Stimulated activated CD4-positive, alpha-beta T cell treated with anti-CD3 and anti-CD28 coated beads, Interleukin-1b, Interleukin-23, amount 100 ng/mL, for 24 hours (primary cell): ENCODE results near the gene AP2A2.
"Not testable (repeated sequence)": the region's sequence is repeated elsewhere in the genome, so short reads cannot be mapped to it uniquely, and the experiment has no call there.

Source experiments
- DNase-seq, 4 experiments: peaks; one replicate each; pipeline ENCODE4 v3.0.0-alpha.2; 2020; ENCODE audit warnings: low read depth in 4 of 4, low spot score in 1 of 4

The AP2A2 gene

GRCh38 chr11:1012740-1013630, 87.3 kb downstream of the AP2A2 start:
- DNase-seq: no peak

GRCh38 chr11:1013631-1013935, 87.9 kb downstream of the AP2A2 start:
- no peak for DNase-seq

GRCh38 chr11:1014276-1014675, 88.6 kb downstream of the AP2A2 start:
- no peak for DNase-seq

- no peak for DNase-seq
Measured at GRCh38 chr11:1015064-1015463, 89.4 kb downstream of the AP2A2 start.

- no peak for DNase-seq
Measured at GRCh38 chr11:1015826-1016545, 90.3 kb downstream of the AP2A2 start.

GRCh38 chr11:1016610-1017126, 91.0 kb downstream of the AP2A2 start:
- not testable (repeated sequence) for DNase-seq

GRCh38 chr11:1017269-1018005, 91.8 kb downstream of the AP2A2 start:
- no peak for DNase-seq

GRCh38 chr11:1018091-1018490, 92.4 kb downstream of the AP2A2 start:
- DNase-seq: no peak

GRCh38 chr11:1019321-1019910, 93.7 kb downstream of the AP2A2 start:
- DNase-seq: no peak

GRCh38 chr11:1020211-1020905, 94.7 kb downstream of the AP2A2 start:
- DNase-seq: no peak

- no peak for DNase-seq
Measured at GRCh38 chr11:1022411-1022810, 96.7 kb downstream of the AP2A2 start.

GRCh38 chr11:1022908-1023810, 97.5 kb downstream of the AP2A2 start:
- DNase-seq: no peak

- DNase-seq: no peak
Measured at GRCh38 chr11:1023811-1024596, 98.3 kb downstream of the AP2A2 start.

GRCh38 chr11:1024597-1025409, 99.1 kb downstream of the AP2A2 start:
- no peak for DNase-seq

GRCh38 chr11:1025410-1026162, 99.9 kb downstream of the AP2A2 start:
- no peak for DNase-seq

- no peak for DNase-seq
Measured at GRCh38 chr11:1026163-1026450, 100.4 kb downstream of the AP2A2 start.

- DNase-seq: no peak
Measured at GRCh38 chr11:1026641-1027482, 101.2 kb downstream of the AP2A2 start.
